K562 (cell line): ENCODE data around the gene USP7. TPM values are rescaled to one million over a fixed set of nuclear protein-coding genes. Genes with fewer than 3 reads are reported as not detected.
A peak's percentile ranks its signal among the peaks of the same experiment; 100 is the strongest.

Experiments used
- ATF1 ChIP-seq, 2 experiments: fragments of 450-650 bp in 1 of 2; IDR thresholded peaks; 2 replicates each; pipeline ENCODE4 v1.6.1; 2016; ENCODE audit warnings: missing compliant biosample characterization in 1 of 2, missing genetic modification characterization in 1 of 2
- CBFA2T3 ChIP-seq: fragments of 450-650 bp; IDR thresholded peaks from 2 replicates; pipeline ENCODE4 v1.6.1; 2017
- CHD2 ChIP-seq: IDR thresholded peaks from 2 replicates; pipeline ENCODE4 v1.6.1; 2011; ENCODE audit warnings: low read depth, low read length
- CXXC5 ChIP-seq: fragments of 250-450 bp; sonication (Bioruptor Pico); IDR thresholded peaks from 2 replicates; pipeline ENCODE4 v1.8.0; 2022; ENCODE audit warnings: inconsistent platforms, mild to moderate bottlenecking, moderate library complexity
- HDGF ChIP-seq: fragments of 450-650 bp; IDR thresholded peaks from 2 replicates; pipeline ENCODE4 v1.6.1; 2016
- HMG20B ChIP-seq: fragments of 250-450 bp; sonication (Bioruptor Pico); IDR thresholded peaks from 2 replicates; pipeline ENCODE4 v1.5.0; 2021; ENCODE audit warnings: mild to moderate bottlenecking
- HSF4 ChIP-seq: fragments of 250-450 bp; sonication (Bioruptor Pico); IDR thresholded peaks from 2 replicates; pipeline ENCODE4 v2.1.2; 2022; ENCODE audit warnings: mild to moderate bottlenecking, moderate library complexity, borderline replicate concordance
- NCOA1 ChIP-seq: fragments of 450-650 bp; IDR thresholded peaks from 2 replicates; pipeline ENCODE4 v1.6.1; 2016; ENCODE audit warnings: low read depth
- NFXL1 ChIP-seq: fragments of 450-650 bp; formaldehyde crosslinking; IDR thresholded peaks from 2 replicates; pipeline ENCODE4 v1.4.0; 2021; ENCODE audit warnings: mild to moderate bottlenecking
- NUFIP1 ChIP-seq: fragments of 450-650 bp; IDR thresholded peaks from 2 replicates; pipeline ENCODE4 v1.6.1; 2018; ENCODE audit not compliant: partially characterized antibody
- PCBP1 ChIP-seq: fragments of 200-400 bp; formaldehyde crosslinking; IDR thresholded peaks from 2 replicates; pipeline ENCODE4 v1.6.1; 2018; ENCODE audit warnings: mild to moderate bottlenecking, low read depth, low read length; ENCODE audit not compliant: poor library complexity, severe bottlenecking
- RBM14 ChIP-seq: fragments of 200-400 bp; formaldehyde crosslinking; IDR thresholded peaks from 2 replicates; pipeline ENCODE4 v1.6.1; 2018; ENCODE audit warnings: low read depth, mild to moderate bottlenecking, low read length, moderate library complexity, borderline replicate concordance; ENCODE audit not compliant: insufficient read depth
- SRSF7 ChIP-seq: fragments of 200-400 bp; formaldehyde crosslinking; optimal IDR thresholded peaks from 2 replicates; pipeline ENCODE3; 2017; ENCODE audit warnings: mild to moderate bottlenecking, low read depth, low read length
- ZNF212 ChIP-seq: fragments of 450-650 bp; formaldehyde crosslinking; IDR thresholded peaks from 2 replicates; pipeline ENCODE4 v1.4.0; 2020; ENCODE audit warnings: mild to moderate bottlenecking
- ZNF436 ChIP-seq: fragments of 250-450, 450-650 bp; sonication (Bioruptor Pico); formaldehyde crosslinking; IDR thresholded peaks from 2 replicates; pipeline ENCODE4 v1.7.0; 2020; ENCODE audit warnings: mild to moderate bottlenecking
- polyA plus RNA-seq, 8 experiments: library from polyadenylated mRNA; depleted of rRNA in 4 of 8; stranded (reverse) in 5 of 8; unstranded in 3 of 8; fragments of >200 nt; fragmentation: Nextera tagmentation in 2 of 8; fragmentation: Illumina TruSeq in 1 of 8; extraction: Ambion mirVana in 2 of 8; extraction: Trizol in 1 of 8; gene quantifications; 2 replicates each; pipeline versions ENCODE4 v1.2.1 to v1.2.3, GENCODE V29; 2011 to 2014; ENCODE audit warnings: inconsistent platforms in 1 of 8, missing spikeins in 1 of 8
- total RNA-seq, 7 experiments: library from RNA; depleted of rRNA in 6 of 7; stranded (reverse); fragments of >200 nt in 6 of 7; fragmentation: Illumina TruSeq in 2 of 7; extraction: Trizol in 2 of 7; gene quantifications; 2 replicates each; pipeline versions ENCODE4 v1.2.1 to v1.2.3, GENCODE V29; 2011 to 2021; ENCODE audit warnings: low replicate concordance in 1 of 7
- TF ChIP-seq, protein P1 (sequence below), 2 experiments: fragments of 450-650 bp; formaldehyde crosslinking in 1 of 2; IDR thresholded peaks; 2 replicates each; pipeline versions ENCODE4 v1.4.0 to v1.6.1; 2014 to 2020; ENCODE audit warnings: mild to moderate bottlenecking in 2 of 2, borderline replicate concordance in 1 of 2, low read depth in 1 of 2
- TF ChIP-seq, protein P2 (sequence below): fragments of 250-450 bp; sonication (Bioruptor Pico); IDR thresholded peaks from 2 replicates; pipeline ENCODE4 v1.4.0; 2020; ENCODE audit warnings: mild to moderate bottlenecking, moderate library complexity
- TF ChIP-seq, protein P3 (sequence below): sonication (generic); formaldehyde crosslinking; IDR thresholded peaks from 2 replicates; pipeline ENCODE4 v1.9.0; 2022; ENCODE audit warnings: mild to moderate bottlenecking, missing genetic modification reagents

The USP7 gene
- total and polyA plus RNA-seq, 9 of the 15 experiments (the other 6 are each of a cell fraction or from before 2014, with no cell fraction given), result 17.1 to 145 (median 57.9) TPM

DNA sequence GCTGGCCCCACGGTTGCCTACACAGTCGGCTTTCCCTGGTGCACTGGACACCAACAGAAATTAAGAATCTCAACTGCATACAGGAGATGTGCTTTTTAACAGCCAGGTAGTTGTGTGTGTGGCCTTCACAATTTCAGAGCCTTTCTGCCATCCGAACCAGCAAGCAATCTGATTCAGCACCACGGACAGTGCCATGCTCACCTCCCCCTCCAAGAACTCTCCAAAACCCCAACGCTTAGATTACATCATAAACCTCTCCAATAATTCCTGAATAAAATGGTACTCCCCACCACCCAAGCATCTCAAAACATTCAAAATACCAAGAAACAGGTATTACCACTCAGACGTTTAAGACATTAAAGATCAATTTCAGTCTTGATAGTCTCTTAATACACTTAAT lies 31.8 kb downstream of the USP7 start (continued):
- TF ChIP-seq, protein P1, sequence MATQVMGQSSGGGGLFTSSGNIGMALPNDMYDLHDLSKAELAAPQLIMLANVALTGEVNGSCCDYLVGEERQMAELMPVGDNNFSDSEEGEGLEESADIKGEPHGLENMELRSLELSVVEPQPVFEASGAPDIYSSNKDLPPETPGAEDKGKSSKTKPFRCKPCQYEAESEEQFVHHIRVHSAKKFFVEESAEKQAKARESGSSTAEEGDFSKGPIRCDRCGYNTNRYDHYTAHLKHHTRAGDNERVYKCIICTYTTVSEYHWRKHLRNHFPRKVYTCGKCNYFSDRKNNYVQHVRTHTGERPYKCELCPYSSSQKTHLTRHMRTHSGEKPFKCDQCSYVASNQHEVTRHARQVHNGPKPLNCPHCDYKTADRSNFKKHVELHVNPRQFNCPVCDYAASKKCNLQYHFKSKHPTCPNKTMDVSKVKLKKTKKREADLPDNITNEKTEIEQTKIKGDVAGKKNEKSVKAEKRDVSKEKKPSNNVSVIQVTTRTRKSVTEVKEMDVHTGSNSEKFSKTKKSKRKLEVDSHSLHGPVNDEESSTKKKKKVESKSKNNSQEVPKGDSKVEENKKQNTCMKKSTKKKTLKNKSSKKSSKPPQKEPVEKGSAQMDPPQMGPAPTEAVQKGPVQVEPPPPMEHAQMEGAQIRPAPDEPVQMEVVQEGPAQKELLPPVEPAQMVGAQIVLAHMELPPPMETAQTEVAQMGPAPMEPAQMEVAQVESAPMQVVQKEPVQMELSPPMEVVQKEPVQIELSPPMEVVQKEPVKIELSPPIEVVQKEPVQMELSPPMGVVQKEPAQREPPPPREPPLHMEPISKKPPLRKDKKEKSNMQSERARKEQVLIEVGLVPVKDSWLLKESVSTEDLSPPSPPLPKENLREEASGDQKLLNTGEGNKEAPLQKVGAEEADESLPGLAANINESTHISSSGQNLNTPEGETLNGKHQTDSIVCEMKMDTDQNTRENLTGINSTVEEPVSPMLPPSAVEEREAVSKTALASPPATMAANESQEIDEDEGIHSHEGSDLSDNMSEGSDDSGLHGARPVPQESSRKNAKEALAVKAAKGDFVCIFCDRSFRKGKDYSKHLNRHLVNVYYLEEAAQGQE (IDR thresholded peaks at IDR 0.05; ENCODE audit: borderline replicate concordance), result peak; percentile 99
- TF ChIP-seq, protein P1 (CRISPR knock-in tag; IDR thresholded peaks at IDR 0.05; ENCODE audit: low read depth), result peak; percentile 97
- TF ChIP-seq, protein P2, sequence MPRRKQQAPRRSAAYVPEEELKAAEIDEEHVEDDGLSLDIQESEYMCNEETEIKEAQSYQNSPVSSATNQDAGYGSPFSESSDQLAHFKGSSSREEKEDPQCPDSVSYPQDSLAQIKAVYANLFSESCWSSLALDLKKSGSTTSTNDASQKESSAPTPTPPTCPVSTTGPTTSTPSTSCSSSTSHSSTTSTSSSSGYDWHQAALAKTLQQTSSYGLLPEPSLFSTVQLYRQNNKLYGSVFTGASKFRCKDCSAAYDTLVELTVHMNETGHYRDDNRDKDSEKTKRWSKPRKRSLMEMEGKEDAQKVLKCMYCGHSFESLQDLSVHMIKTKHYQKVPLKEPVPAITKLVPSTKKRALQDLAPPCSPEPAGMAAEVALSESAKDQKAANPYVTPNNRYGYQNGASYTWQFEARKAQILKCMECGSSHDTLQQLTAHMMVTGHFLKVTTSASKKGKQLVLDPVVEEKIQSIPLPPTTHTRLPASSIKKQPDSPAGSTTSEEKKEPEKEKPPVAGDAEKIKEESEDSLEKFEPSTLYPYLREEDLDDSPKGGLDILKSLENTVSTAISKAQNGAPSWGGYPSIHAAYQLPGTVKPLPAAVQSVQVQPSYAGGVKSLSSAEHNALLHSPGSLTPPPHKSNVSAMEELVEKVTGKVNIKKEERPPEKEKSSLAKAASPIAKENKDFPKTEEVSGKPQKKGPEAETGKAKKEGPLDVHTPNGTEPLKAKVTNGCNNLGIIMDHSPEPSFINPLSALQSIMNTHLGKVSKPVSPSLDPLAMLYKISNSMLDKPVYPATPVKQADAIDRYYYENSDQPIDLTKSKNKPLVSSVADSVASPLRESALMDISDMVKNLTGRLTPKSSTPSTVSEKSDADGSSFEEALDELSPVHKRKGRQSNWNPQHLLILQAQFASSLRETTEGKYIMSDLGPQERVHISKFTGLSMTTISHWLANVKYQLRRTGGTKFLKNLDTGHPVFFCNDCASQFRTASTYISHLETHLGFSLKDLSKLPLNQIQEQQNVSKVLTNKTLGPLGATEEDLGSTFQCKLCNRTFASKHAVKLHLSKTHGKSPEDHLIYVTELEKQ, result no peak
- TF ChIP-seq RBM14 (no peak), CHD2 (no peak), CBFA2T3 (no peak), HMG20B (CRISPR knock-in tag) (no peak), SRSF7 (no peak), ZNF212 (no peak), HSF4 (CRISPR knock-in tag) (no peak), PCBP1 (no peak), HDGF (no peak), NFXL1 (CRISPR knock-in tag) (no peak), NCOA1 (0 out of 2 replicates have a peak, but pooled peaks have one; percentile 58), CXXC5 (CRISPR knock-in tag) (peak; percentile 29; the same call in 1 of the 2 replicates), ZNF436 (CRISPR knock-in tag) (no peak), ATF1 (CRISPR knock-in tag; IDR thresholded peaks at IDR 0.05) (no peak), ATF1 (tag; IDR thresholded peaks at IDR 0.05) (no peak), NUFIP1 (no peak)
- TF ChIP-seq, protein P3, sequence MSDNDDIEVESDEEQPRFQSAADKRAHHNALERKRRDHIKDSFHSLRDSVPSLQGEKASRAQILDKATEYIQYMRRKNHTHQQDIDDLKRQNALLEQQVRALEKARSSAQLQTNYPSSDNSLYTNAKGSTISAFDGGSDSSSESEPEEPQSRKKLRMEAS (CRISPR knock-in tag), result no peak
